Natural killer cell (primary cell): ENCODE results near the gene INSL3. TPM values are rescaled to one million over a fixed set of nuclear protein-coding genes. Genes with fewer than 3 reads are reported as not detected.

Source experiments
- ATAC-seq, 3 donors: fragments of 150-1000 bp in 2 of 3; fragments of 200-7000 bp in 1 of 3; cut with Tn5 transposase; 1 replicate in 1 of 3; 2 replicates in 2 of 3; pipeline ENCODE4 v1.10.0; 2021; ENCODE audit warnings: mild to moderate bottlenecking in 2 of 3, moderate library complexity in 2 of 3
- DNase-seq, 2 donors: peaks; one replicate each; pipeline versions ENCODE4 v3.0.0 to v3.0.0-alpha.2; 2013 to 2021; ENCODE audit warnings: mixed read lengths in 1 of 2
- H3K27ac ChIP-seq: one replicate; pipeline ENCODE4 v1.5.1; 2013; ENCODE audit warnings: mild to moderate bottlenecking, low read length
- H3K27me3 ChIP-seq: one replicate; pipeline ENCODE4 v1.6.1; 2013; ENCODE audit warnings: low read length; ENCODE audit not compliant: control insufficient read depth, insufficient read depth
- H3K36me3 ChIP-seq: one replicate; pipeline ENCODE4 v1.6.1; 2013; ENCODE audit warnings: low read length; ENCODE audit not compliant: control insufficient read depth, insufficient read depth
- H3K4me1 ChIP-seq: one replicate; pipeline ENCODE4 v1.6.1; 2013; ENCODE audit warnings: low read length; ENCODE audit not compliant: control insufficient read depth, insufficient read depth
- H3K4me3 ChIP-seq: one replicate; pipeline ENCODE4 v1.5.1; 2013; ENCODE audit warnings: low read length
- H3K9me3 ChIP-seq: one replicate; pipeline ENCODE4 v1.6.1; 2013; ENCODE audit warnings: low read length; ENCODE audit not compliant: control insufficient read depth, insufficient read depth
- H3K27ac Mint-ChIP-seq, 2 donors: one replicate each; pipeline ENCODE4 v1.8.0; 2022; ENCODE audit warnings: mild to moderate bottlenecking in 2 of 2, mixed read lengths in 2 of 2, moderate library complexity in 1 of 2
- H3K27me3 Mint-ChIP-seq, 2 donors: one replicate each; pipeline ENCODE4 v1.8.0; 2022; ENCODE audit warnings: low read depth in 2 of 2, mixed read lengths in 2 of 2
- H3K36me3 Mint-ChIP-seq: one replicate; pipeline ENCODE4 v1.8.0; 2022; ENCODE audit warnings: mixed read lengths
- H3K4me1 Mint-ChIP-seq, 2 donors: one replicate each; pipeline ENCODE4 v1.8.0; 2022; ENCODE audit warnings: mixed read lengths in 2 of 2
- H3K4me3 Mint-ChIP-seq: one replicate; pipeline ENCODE4 v1.8.0; 2022; ENCODE audit warnings: mild to moderate bottlenecking, moderate library complexity, mixed read lengths
- H3K9me3 Mint-ChIP-seq, 2 donors: one replicate each; pipeline ENCODE4 v1.8.0; 2022; ENCODE audit warnings: mixed read lengths in 2 of 2
- CTCF ChIP-seq: fragments of 200-600 bp; IDR thresholded peaks from one replicate; pipeline ENCODE4 v1.8.0; 2022; ENCODE audit warnings: antibody characterized with exemption
- WGBS: methylation state at CpG from one replicate; pipeline ENCODE4 v1.1.7; 2013; ENCODE audit warnings: missing lambda C conversion rate; ENCODE audit not compliant: insufficient coverage; 5-methylcytosine and 5-hydroxymethylcytosine counted together
- intact Hi-C: fragments of 100-400 bp; cut with micrococcal nuclease; formaldehyde crosslinking; loops from one replicate; pipeline ENCODE4 v1.14.2; 2022
- total RNA-seq, 4 donors: library from RNA; stranded (reverse); fragments of 120-200 nt in 1 of 4; gene quantifications; one replicate each; pipeline versions ENCODE4 v1.2.3 to v1.2.4, GENCODE V29; 2013 to 2022

The INSL3 gene
- total RNA-seq, 3 donors from 2014 or later (not counting 1 experiment from before 2014, with no cell fraction given), result 1.5 to 2.9 (median 1.7) TPM

- 89% methylated on average over 11 of the region's 11 CpGs for WGBS
- Histone ChIP-seq H3K27me3 (peaks cover 4% of the 10 kb centered on the region), H3K9me3 (no peaks in the 10 kb centered on the region), H3K36me3 (peaks cover 27% of the 10 kb centered on the region), H3K4me3 (no peak overlapping the region), H3K4me1 (peaks cover 11% of the 10 kb centered on the region), H3K27ac (no peak overlapping the region)
- Mint-ChIP-seq H3K36me3 (no peaks in the 10 kb centered on the region), H3K4me1 (peaks cover 0 to 4% of the 10 kb centered on the region in 2 donors), H3K27me3 (peaks cover 6 to 13% of the 10 kb centered on the region in 2 donors), H3K4me3 (no peak overlapping the region), H3K27ac (peak overlapping the region in 1 of 2 donors; percentile 20), H3K9me3 (no peaks in the 10 kb centered on the region)
- DNase-seq, result no peak
- TF ChIP-seq CTCF, result no peak
- intact Hi-C loops, result no loop called here
- ATAC-seq, result no peak
These were observed 45.7 kb upstream of the INSL3 start for GRCh38 chr19:17866964-17867486.

GRCh38 chr19:17866312-17866963 is 45.1 kb upstream of the INSL3 start:
- 95% methylated on average over 8 of the region's 8 CpGs for WGBS
- peak overlapping the region in 1 of 2 donors; percentile 20 for H3K27ac Mint-ChIP-seq

GRCh38 chr19:17865364-17866311 is 44.3 kb upstream of the INSL3 start:
- no peak for ATAC-seq
- Histone ChIP-seq H3K27ac (no peak overlapping the region), H3K4me3 (no peak overlapping the region), H3K9me3 (no peaks in the 10 kb centered on the region), H3K36me3 (peaks cover 36% of the 10 kb centered on the region), H3K27me3 (no peaks in the 10 kb centered on the region), H3K4me1 (peaks cover 18% of the 10 kb centered on the region)
- Mint-ChIP-seq H3K4me3 (no peak overlapping the region), H3K27ac (peak overlapping the region; percentile 23 to 60), H3K27me3 (peaks cover 1 to 5% of the 10 kb centered on the region in 2 donors), H3K36me3 (no peaks in the 10 kb centered on the region), H3K4me1 (peaks cover 8 to 11% of the 10 kb centered on the region in 2 donors), H3K9me3 (no peaks in the 10 kb centered on the region)
- peak in 1 of 2 donors; percentile 10 for DNase-seq
- no peak for TF ChIP-seq CTCF
- 83% methylated on average over 11 of the region's 13 CpGs for WGBS
- intact Hi-C loops, result no loop called here

More at GRCh38 chr19:17866312-17866963, 45.1 kb upstream of the INSL3 start:
- peaks cover 33% of the 10 kb centered on the region for H3K36me3 ChIP-seq
- H3K27me3 ChIP-seq, result no peaks in the 10 kb centered on the region
- ATAC-seq (no peak), DNase-seq (no peak)
- H3K27me3 Mint-ChIP-seq, result peaks cover 6 to 9% of the 10 kb centered on the region in 2 donors
- H3K9me3 ChIP-seq, result no peaks in the 10 kb centered on the region
- intact Hi-C loops, result no loop called here
- peaks cover under 1 to 3% of the 10 kb centered on the region in 2 donors for H3K4me1 Mint-ChIP-seq
- no peaks in the 10 kb centered on the region for H3K9me3 Mint-ChIP-seq
- H3K36me3 Mint-ChIP-seq, result no peaks in the 10 kb centered on the region
- H3K4me1 ChIP-seq, result peaks cover 10% of the 10 kb centered on the region
- H3K4me3 ChIP-seq, result no peak overlapping the region
- TF ChIP-seq CTCF, result no peak
- H3K27ac ChIP-seq, result no peak overlapping the region
- no peak overlapping the region for H3K4me3 Mint-ChIP-seq
